GM19438 (cell line): Measurements from ENCODE around the gene SDC1.

Experiments used
- ATAC-seq: cut with Tn5 transposase; IDR thresholded peaks from one replicate; pipeline ENCODE4 v1.9.1; 2021; ENCODE audit warnings: low read depth; ENCODE audit not compliant: unreplicated experiment

Gene SDC1

DNA sequence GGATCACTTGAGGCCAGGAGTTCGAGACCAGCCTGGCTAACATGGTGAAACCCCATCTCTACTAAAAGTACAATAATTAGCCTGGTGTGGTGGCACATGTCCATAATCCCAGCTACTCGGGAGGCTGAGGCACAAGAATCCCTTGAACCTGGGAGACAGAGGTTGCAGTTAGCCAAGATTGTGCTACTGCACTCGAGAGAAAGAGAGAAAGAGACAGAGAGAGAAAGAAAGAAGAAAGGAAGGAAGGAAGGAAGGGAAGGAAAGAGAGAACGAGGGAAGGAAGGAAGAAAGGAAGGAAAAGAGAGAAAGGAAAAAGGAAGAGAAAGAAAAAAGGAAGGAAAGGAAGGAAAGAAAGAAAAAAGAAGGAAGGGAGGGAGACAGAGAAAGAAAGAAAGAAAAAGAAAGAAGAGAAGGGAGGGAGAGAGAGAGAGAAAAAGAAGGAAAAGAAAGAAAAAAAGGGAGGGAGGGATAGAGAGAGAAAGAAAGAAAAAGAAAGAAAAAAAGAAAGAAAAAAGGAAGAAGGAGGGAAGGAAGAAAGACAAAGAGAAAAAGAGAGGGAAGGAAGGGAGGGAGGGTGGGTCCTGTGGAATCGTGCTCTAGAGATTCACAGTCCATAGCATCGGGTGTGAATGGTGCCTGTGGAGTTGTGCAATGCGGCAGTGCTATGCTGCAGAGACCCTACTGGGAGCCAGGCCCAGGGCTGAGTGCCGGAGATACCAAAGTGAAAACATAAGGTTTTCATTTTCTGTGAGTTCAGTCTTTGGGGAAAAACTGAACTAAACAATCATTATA lies 4.6 kb upstream of the SDC1 start:
- no peak for ATAC-seq

DNA sequence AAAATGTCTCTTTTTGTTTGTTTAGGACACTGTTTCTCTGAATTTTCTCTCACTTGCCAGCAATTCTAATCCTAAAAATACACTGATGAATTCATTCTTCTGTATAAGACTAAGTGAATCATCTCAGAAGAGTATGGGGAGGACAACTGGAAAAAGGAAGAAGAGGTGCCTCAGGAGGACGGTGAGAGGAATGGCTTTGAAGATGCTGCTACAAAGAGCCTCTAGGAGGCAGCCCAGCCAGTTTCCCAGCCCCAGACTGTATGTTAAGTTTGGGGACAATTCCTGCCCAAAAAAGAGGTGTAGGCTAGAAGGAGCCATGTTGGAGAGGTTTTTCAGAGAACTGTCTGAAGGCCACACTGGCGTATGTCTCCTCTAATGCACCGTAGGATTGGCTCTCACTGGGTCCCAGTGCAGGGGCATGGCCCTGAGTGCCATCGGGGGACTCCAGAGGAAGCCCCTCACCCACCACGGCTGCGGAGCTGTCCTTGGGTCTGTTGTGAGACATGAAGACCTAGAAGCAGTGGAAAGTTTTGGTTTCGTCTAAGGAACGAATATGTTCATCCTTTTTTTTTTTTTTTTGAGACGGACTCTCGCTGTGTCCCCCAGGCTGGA lies 3.1 kb upstream of the SDC1 start:
- no peak for ATAC-seq

DNA sequence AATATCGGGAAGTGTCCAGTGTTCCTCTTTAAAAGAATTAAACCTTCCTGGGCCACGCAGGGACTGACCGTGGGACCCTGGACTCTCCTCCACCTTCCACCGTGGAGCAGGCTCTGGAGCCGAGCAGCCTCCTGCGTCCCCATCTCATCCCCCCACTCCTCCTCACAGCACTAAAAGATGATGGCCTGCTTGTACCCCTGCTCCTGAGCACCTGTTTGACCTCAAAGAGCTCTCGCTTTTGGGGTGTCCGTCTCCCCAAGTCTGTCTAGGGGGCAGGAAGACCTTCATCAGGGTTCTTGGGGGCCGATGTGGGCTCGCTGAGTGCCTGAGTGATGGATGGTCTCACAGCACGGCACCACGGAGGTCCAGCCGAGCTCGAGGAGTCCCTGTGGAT lies 1.2 kb upstream of the SDC1 start:
- ATAC-seq = no peak

- peak; percentile 58 for ATAC-seq
Observed at GRCh38 chr2:20225294-20226151, 593 bp upstream of the SDC1 start.

DNA sequence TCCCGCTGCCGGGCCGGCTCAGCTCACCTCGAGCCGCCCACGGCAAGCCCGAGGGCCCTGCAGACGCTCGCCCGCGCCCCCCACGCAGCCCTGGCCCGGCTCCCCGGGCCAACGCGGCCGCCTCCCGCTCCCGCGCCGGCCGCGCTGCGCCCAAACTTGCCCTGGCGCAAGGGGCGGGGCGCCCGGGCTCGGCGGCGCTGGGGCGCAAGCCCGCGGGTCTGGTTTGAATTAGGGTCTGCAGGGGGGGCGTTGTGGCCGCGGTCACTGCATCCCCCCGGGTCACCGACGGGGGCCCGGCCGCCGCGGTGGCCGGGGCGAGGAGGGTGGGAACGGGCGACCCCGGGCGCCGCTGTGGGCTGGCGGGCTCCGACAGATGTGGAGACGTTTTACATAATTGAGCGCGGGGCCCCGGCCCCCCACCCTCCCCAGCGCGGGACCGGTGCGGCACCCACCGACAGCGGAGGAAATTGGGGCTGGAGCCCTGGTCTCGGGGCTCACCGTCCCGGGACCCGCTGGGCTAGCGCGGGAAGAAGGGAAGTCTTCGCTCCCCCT lies 690 bp downstream of the SDC1 start:
- ATAC-seq = peak; percentile 25

DNA sequence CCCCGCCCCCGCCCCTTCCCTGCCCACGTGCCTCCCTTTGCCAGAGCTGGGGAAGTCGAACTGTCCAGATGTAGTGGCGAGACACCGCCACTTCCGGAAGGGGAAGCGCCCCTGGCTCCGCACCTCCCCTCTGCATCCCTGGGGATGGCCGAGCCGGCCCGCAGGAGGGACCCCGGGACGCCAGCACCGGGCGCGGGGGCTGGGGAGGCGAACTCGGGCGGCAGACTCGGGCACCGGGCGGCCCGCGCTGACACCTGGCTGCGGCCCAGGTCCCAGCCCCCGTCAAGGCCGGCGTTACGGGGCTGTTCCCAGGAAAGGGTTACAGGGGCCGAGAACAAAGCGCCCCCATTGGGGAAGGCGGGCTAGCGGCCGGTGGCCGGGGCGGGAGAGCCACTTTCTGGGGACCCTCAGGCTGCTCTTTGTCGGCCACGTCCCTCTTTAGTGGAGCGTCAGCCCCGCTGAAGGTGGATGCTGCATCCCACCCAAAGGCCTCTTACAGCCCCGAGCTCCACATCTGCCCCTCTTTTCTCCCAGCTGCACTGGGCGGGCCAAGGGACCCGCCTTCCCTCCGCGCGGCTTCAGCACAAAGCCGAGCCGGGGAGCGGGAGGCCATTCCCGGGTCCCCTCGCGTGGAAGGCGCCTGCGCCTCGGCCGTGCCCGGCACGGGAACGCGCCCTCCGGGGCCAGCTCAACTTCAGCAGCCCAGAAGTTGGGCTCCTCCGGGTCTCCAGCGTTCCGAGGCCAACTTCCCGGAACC lies 1.3 kb downstream of the SDC1 start:
- peak; percentile 19 for ATAC-seq

GRCh38 chr2:20222769-20223406 lies 2.0 kb downstream of the SDC1 start:
- ATAC-seq = peak; percentile 4

DNA sequence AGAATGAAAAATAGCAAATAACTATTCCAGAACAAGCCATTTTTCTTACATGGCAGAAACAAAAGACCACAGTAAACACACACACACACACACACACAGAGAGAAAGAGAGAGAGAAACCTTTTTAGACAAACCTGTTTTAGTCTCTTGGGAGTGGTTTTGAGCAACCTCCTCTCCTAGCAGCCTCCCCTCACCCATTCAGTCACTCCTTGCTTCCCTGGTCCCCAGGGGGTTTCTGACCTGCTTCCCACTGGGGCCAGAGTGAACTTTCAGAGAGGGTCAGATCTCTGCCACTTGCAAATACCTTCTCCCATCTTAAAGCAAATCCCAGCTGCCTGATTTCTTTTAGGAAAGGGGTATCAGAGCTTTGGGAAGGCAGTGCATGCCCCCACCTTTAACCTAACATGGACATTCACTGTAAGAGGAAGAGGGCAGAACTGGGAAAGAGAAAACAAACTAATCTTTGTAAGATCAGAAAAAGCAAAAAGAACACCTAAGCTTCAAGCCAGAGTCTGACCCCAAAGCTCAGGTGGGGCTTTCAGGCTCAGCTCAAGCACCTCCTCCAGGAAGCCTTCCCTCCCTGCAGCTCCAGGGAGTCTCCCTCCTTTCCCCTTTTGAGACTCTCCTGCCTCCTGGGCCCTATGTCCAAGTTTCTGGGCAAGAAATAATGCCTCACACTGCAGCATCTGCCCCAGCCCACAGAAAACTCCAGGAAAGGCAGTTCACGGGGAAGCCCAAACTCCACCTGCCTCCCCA lies 2.7 kb downstream of the SDC1 start:
- ATAC-seq = no peak

GRCh38 chr2:20221555-20221973 lies 3.4 kb downstream of the SDC1 start:
- ATAC-seq = no peak

GRCh38 chr2:20220806-20221554 lies 4.0 kb downstream of the SDC1 start:
- ATAC-seq = no peak

DNA sequence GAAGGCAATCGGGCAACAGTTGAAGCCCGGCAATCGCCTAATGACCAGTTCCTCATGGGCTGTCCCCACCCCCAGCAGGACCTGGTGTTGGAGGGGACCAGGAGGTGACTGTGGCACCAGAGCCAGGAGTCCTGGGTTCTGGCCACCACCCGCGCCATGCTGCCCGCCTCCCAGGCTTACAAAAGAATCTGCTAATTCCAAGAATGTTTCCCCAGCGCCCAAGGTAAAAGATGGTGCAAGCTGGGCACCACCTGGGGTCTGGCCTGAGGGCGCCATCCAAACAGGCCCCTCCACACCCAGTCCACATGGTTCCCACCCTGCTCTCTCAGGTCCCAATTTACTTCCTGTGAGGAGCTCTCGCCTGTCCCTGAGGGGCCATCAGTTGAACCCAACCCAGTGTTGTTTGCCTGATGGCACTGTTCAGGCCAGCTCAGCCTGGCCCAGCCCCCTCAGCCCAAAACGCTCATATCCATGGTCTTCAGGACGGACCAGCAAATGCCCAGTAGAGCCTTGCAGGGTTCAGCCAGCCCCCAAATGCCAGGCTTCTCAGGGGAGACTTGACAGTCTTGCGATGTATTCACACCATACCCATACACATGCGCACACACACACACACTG lies 5.1 kb downstream of the SDC1 start:
- ATAC-seq = no peak

- ATAC-seq = no peak
Observed at GRCh38 chr2:20218331-20219320, 6.3 kb downstream of the SDC1 start.

- ATAC-seq = no peak
Observed at GRCh38 chr2:20217041-20217970, 7.6 kb downstream of the SDC1 start.

GRCh38 chr2:20216130-20217025 lies 8.6 kb downstream of the SDC1 start:
- no peak for ATAC-seq
